ENCODE results near the gene SNORC. TPM values are rescaled to one million over a fixed set of nuclear protein-coding genes. Genes with fewer than 3 reads are reported as not detected.

The SNORC gene
- total RNA-seq, 1 donor from 2014 or later = 3.0 TPM

DNA sequence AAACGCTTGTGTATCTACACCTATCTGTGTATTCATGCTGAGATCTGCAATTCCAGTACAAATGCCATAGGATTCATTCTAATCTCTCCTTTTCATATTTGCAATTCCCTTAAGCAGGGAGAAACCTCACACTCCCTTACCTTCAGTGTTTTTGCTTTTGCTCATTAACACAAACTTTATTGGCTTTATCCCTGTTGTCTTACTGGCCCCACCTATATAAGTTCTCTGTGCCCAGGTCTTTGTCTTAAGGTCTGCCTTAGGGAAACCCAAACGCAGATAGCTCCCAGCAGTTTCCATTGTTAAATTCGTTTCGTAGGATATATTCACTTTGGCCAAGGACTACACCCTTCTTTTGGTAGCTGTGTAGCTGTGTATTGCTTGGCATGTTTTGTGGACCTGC lies 4.0 kb upstream of the SNORC start:
- Mint-ChIP-seq H3K36me3 (ENCODE audit: low read depth) (peaks cover 4% of the 10 kb centered on the region), H3K27me3 (ENCODE audit: low read depth) (peaks cover 8% of the 10 kb centered on the region), H3K27ac (ENCODE audit: unreplicated experiment) (no peak overlapping the region), H3K4me3 (no peak overlapping the region), H3K9me3 (no peaks in the 10 kb centered on the region), H3K4me1 (peaks cover 14% of the 10 kb centered on the region)
- no peak for DNase-seq (ENCODE audit: low read depth, low spot score)
- TF ChIP-seq, protein P1, sequence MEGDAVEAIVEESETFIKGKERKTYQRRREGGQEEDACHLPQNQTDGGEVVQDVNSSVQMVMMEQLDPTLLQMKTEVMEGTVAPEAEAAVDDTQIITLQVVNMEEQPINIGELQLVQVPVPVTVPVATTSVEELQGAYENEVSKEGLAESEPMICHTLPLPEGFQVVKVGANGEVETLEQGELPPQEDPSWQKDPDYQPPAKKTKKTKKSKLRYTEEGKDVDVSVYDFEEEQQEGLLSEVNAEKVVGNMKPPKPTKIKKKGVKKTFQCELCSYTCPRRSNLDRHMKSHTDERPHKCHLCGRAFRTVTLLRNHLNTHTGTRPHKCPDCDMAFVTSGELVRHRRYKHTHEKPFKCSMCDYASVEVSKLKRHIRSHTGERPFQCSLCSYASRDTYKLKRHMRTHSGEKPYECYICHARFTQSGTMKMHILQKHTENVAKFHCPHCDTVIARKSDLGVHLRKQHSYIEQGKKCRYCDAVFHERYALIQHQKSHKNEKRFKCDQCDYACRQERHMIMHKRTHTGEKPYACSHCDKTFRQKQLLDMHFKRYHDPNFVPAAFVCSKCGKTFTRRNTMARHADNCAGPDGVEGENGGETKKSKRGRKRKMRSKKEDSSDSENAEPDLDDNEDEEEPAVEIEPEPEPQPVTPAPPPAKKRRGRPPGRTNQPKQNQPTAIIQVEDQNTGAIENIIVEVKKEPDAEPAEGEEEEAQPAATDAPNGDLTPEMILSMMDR (conservative IDR thresholded peaks at IDR 0.05) = no peak

DNA sequence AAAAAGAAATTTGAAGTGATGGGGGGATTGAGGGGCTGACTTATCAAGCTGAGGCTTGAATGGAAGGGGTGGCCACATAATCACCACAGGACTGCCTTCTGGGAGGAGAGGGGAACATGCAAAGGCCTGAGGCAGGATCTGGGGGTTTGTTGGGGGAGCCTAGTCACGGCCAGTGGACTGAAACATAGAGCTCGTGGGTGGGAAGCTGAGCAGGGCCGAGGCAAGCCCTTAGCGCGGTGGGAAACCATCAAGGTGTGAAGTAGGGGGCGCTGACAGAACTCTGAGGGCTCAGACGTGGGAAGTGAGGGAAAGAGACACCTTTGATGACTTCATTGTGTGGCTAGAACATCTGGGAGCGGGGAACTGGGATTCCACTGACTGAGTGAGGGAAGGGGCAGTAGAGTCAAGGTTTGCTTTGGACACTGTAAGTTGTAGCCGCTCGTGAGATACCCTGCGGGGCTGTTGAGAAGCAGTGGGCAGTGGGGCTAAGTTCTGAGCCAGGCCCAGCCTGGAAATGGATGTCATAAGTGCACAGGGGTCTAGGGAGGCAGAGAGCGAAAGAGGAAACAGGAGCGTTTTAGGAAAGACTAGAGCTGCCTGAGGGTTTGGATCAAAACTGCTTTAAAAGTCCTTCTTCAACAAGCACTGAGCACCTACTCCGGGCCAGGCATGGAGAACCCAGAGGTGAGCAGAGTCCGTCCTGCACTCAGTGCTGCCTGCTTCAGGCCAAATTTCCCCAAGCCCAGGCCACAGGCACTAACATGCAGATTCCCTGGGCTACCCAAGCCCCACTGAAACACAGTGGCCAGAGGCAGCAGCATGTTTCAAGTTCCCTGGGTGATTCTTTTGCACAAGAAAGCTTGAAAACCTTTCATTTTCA lies 686 bp upstream of the SNORC start:
- H3K4me3 Mint-ChIP-seq = peak overlapping the region; percentile 31
- no peaks in the 10 kb centered on the region for H3K9me3 Mint-ChIP-seq
- no peaks in the 10 kb centered on the region for H3K36me3 Mint-ChIP-seq (ENCODE audit: low read depth)
- DNase-seq (ENCODE audit: low read depth, low spot score) = no peak
- H3K4me1 Mint-ChIP-seq = peaks cover 28% of the 10 kb centered on the region
- H3K27me3 Mint-ChIP-seq (ENCODE audit: low read depth) = peaks cover 14% of the 10 kb centered on the region
- TF ChIP-seq, protein P1 (conservative IDR thresholded peaks at IDR 0.05) = no peak
- peak overlapping the region; percentile 67 for H3K27ac Mint-ChIP-seq (ENCODE audit: unreplicated experiment)

DNA sequence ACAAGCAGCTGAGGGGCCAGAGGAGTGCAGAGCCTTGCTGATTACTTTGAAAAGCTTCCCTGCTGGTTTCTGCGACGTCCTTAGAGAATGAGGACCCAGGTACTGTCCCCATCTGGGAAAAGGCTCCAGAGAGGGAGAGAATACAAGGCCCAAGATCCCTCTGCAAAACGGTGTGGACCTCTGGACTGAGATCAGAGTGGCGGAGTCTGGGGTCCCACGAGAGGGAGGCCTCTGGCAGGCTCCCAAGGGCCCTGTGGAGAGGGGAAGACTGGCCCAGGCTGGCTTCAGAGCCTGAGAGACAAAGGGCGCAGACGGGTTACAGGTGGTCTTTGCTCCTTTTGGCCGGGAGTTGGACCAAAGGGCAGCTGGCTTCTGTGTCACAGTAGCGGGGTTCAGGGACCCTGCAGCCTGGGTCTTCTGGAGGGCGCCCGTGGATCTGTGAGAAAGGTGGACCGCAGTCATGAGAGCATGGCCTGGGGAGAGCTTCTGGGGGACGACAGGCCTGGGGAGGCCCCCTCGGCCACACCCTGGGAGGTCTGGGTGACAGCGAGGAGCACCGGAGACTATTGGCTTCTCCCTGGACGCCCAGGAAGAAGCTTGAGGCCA lies 805 bp downstream of the SNORC start:
- Mint-ChIP-seq H3K27ac (ENCODE audit: unreplicated experiment) (peak overlapping the region; percentile 67), H3K27me3 (ENCODE audit: low read depth) (peaks cover 29% of the 10 kb centered on the region)
- TF ChIP-seq, protein P1 (conservative IDR thresholded peaks at IDR 0.05) = no peak

DNA sequence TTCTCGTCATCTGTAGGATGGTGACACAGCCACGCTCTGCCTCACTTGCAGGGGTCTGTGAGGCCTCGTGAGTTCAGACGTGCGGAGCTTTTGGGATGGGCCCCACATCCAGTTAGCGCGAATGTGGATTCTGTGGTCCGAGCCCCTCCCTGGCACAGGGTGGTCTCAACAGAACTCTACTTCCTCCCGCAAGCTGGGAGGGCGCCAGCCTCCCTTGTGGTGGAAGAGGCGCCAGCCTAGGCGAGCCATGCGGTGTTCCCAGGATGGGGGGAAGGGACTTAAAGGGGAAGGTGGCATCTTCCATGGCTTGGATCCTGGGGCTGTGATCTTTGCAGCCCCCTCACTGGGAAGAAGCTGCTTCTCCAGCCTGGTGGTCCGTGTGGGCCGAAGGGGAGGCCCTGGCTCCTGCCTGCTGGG lies 1.4 kb downstream of the SNORC start:
- H3K27ac Mint-ChIP-seq (ENCODE audit: unreplicated experiment) = peak overlapping the region; percentile 19
- no peaks in the 10 kb centered on the region for H3K9me3 Mint-ChIP-seq
- peaks cover 30% of the 10 kb centered on the region for H3K4me1 Mint-ChIP-seq
- peaks cover 29% of the 10 kb centered on the region for H3K27me3 Mint-ChIP-seq (ENCODE audit: low read depth)
- TF ChIP-seq, protein P1 (conservative IDR thresholded peaks at IDR 0.05) = no peak
- H3K4me3 Mint-ChIP-seq = no peak overlapping the region
- no peaks in the 10 kb centered on the region for H3K36me3 Mint-ChIP-seq (ENCODE audit: low read depth)
- no peak for DNase-seq (ENCODE audit: low read depth, low spot score)

More for the DNA sequence above, 805 bp downstream of the SNORC start:
- H3K9me3 Mint-ChIP-seq = no peaks in the 10 kb centered on the region
- no peak overlapping the region for H3K4me3 Mint-ChIP-seq
- DNase-seq (ENCODE audit: low read depth, low spot score) = no peak
- H3K4me1 Mint-ChIP-seq = peaks cover 30% of the 10 kb centered on the region
- no peaks in the 10 kb centered on the region for H3K36me3 Mint-ChIP-seq (ENCODE audit: low read depth)

DNA sequence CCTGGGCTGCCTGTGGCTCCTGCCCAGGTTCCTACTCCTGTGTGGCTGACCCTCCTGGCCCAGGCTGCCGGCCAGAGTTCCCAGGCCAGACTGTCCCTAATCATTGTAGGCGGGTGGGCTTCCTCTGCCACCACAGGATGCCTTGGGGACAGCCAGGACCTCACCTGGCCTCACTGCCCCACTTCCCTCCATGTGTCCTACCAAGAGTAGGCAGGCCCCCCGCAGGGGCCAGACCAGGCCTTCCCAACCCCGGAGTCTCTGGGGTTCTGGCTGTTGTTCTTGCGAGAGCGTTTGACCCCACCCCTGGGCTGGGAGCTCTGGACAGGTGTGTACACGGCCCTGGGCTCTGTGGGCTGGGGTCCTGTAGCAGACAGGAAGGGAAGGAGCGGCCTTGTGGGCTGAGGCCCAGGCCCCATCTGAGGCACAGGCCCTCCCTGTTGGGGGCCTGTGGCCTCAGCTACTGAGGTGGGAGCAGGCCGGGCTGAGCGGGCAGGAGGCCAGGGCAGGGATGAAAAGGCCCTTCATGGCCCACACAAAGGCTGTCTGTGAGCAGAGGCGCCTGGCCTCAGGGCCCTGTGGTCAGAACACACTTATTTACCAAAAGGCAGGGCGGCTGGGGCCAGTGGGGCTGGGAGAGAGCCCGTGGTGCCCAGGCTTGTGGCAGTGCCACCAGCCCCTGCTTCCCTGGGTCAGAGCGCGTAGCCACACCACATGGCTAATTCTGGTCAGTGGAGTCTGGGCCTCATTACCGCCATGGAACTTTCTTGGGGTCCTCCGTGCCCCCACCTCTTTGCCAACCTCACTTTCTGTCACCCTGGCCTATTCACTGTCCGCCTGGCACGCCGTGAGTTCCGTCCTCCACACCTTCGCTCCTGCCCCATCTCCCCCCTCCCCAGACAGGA lies 2.0 kb downstream of the SNORC start:
- peaks cover 30% of the 10 kb centered on the region for H3K4me1 Mint-ChIP-seq
- TF ChIP-seq, protein P1 (conservative IDR thresholded peaks at IDR 0.05) = no peak
- H3K4me3 Mint-ChIP-seq = peak overlapping the region; percentile 59
- no peak for DNase-seq (ENCODE audit: low read depth, low spot score)
- H3K27me3 Mint-ChIP-seq (ENCODE audit: low read depth) = peaks cover 30% of the 10 kb centered on the region
- peak overlapping the region; percentile 43 for H3K27ac Mint-ChIP-seq (ENCODE audit: unreplicated experiment)
- H3K9me3 Mint-ChIP-seq = no peaks in the 10 kb centered on the region
- no peaks in the 10 kb centered on the region for H3K36me3 Mint-ChIP-seq (ENCODE audit: low read depth)
